ENCODE results near the gene ESF1. TPM values are rescaled to one million over a fixed set of nuclear protein-coding genes. Genes with fewer than 3 reads are reported as not detected.

Gene ESF1
- total and polyA plus RNA-seq, 2 of the 8 experiments (the other 6 are each of a cell fraction or from before 2014, with no cell fraction given), result 1.1 to 32.9 TPM

- TF ChIP-seq TAF7 (optimal IDR thresholded peaks at IDR 0.05; ENCODE audit: borderline replicate concordance, low read depth, low read length), result no peak
- TF ChIP-seq CHD7 (IDR thresholded peaks at IDR 0.05; ENCODE audit: insufficient replicate concordance, low read length), result no peak
- no peak for TF ChIP-seq TEAD4 (IDR thresholded peaks at IDR 0.05; ENCODE audit: low read depth, low read length)
- no peak for TF ChIP-seq RBBP5 (IDR thresholded peaks at IDR 0.05; ENCODE audit: borderline replicate concordance, low read depth, low read length)
Measured at GRCh38 chr20:13690943-13691342, 93.8 kb downstream of the ESF1 start (continued).

Measured in H1 (cell line).